M059J (cell line): ENCODE measurements around the gene TAPBP. TPM values are rescaled to one million over a fixed set of nuclear protein-coding genes. Genes with fewer than 3 reads are reported as not detected.
"Not testable (repeated sequence)": the region's sequence is repeated elsewhere in the genome, so short reads cannot be mapped to it uniquely, and the experiment has no call there.

Experiments
- DNase-seq: peaks from one replicate; pipeline ENCODE4 v3.0.0-alpha.2; 2012; ENCODE audit warnings: low read depth
- total RNA-seq: library from RNA; depleted of rRNA; stranded (reverse); fragments of >200 nt; shearing (Covaris generic); gene quantifications from 2 replicates; pipeline ENCODE4 v1.2.3, GENCODE V29; 2014

TAPBP gene
- total RNA-seq, 1 experiment from 2014 or later, result 258 TPM

GRCh38 chr6:33277663-33278391 lies 36.1 kb downstream of the TAPBP start:
- DNase-seq, result no peak

- no peak for DNase-seq
These were observed 36.8 kb downstream of the TAPBP start, which contains the start of gene B3GALT4 for GRCh38 chr6:33276864-33277662. Gene B3GALT4 (plus strand): TSS chr6:33277123. CDS start chr6:33277420, 297 bp downstream.

- no peak for DNase-seq
These were observed 37.4 kb downstream of the TAPBP start for GRCh38 chr6:33276581-33276863.

GRCh38 chr6:33275795-33276580 lies 37.9 kb downstream of the TAPBP start:
- not testable (repeated sequence) for DNase-seq

GRCh38 chr6:33273924-33274902 lies 39.7 kb downstream of the TAPBP start:
- DNase-seq, result no peak

- DNase-seq, result no peak
These were observed 40.6 kb downstream of the TAPBP start for GRCh38 chr6:33273129-33273923.

- DNase-seq, result no peak
These were observed 41.4 kb downstream of the TAPBP start for GRCh38 chr6:33272275-33273128.

- peak; percentile 100 for DNase-seq
These were observed 42.2 kb downstream of the TAPBP start, which contains the start of the genes RPS18 and VPS52 for GRCh38 chr6:33271468-33272274. Gene RPS18 (plus strand): TSS chr6:33272075. CDS start chr6:33272120, 45 bp downstream. Gene VPS52 (minus strand): TSS chr6:33271876. CDS start chr6:33271675, 201 bp downstream.

GRCh38 chr6:33271117-33271467 lies 42.8 kb downstream of the TAPBP start:
- DNase-seq, result peak; percentile 33

- DNase-seq, result no peak
These were observed 49.9 kb downstream of the TAPBP start for GRCh38 chr6:33264015-33264414.

GRCh38 chr6:33262490-33262889 lies 51.4 kb downstream of the TAPBP start:
- DNase-seq, result not testable (repeated sequence)

GRCh38 chr6:33259032-33259431 lies 54.8 kb downstream of the TAPBP start:
- DNase-seq, result peak; percentile 34

GRCh38 chr6:33254591-33254990 lies 59.3 kb downstream of the TAPBP start:
- no peak for DNase-seq

- DNase-seq, result peak; percentile 60
These were observed 61.1 kb downstream of the TAPBP start for GRCh38 chr6:33252759-33253158.

GRCh38 chr6:33251395-33252012 lies 62.4 kb downstream of the TAPBP start:
- peak; percentile 74 for DNase-seq

- no peak for DNase-seq
These were observed 63.1 kb downstream of the TAPBP start for GRCh38 chr6:33250731-33251130.

GRCh38 chr6:33249732-33250630 lies 63.9 kb downstream of the TAPBP start:
- DNase-seq, result peak; percentile 99
